Prostate gland (tissue), 2 donors: ENCODE results near the gene GGPS1.

Experiments
- CTCF ChIP-seq, 4 experiments: fragments of 200-600 bp in 2 of 4; fragments of 450-650 bp in 2 of 4; sonication (generic) in 2 of 4; IDR thresholded peaks; 1 replicate in 3 of 4; 2 replicates in 1 of 4; pipeline ENCODE4 v1.5.1; 2016 to 2019; ENCODE audit warnings: antibody characterized with exemption in 4 of 4, mild to moderate bottlenecking in 2 of 4, moderate library complexity in 2 of 4
- POLR2A ChIP-seq: fragments of 450-650 bp; IDR thresholded peaks from one replicate; pipeline ENCODE4 v1.6.1; 2016; ENCODE audit warnings: antibody characterized with exemption, mild to moderate bottlenecking
- POLR2AphosphoS5 ChIP-seq: sonication (generic); formaldehyde crosslinking; IDR thresholded peaks from one replicate; pipeline ENCODE4 v1.6.1; 2017; ENCODE audit warnings: antibody characterized with exemption

- TF ChIP-seq CTCF (IDR thresholded peaks at IDR 0.05) (no peak), POLR2AphosphoS5 (no peak), POLR2A (no peak)
Observed at GRCh38 chr1:235366286-235366685, 37.9 kb downstream of the GGPS1 start.
